ENCODE data around the gene RWDD2A. TPM values are rescaled to one million over a fixed set of nuclear protein-coding genes. Genes with fewer than 3 reads are reported as not detected.

RWDD2A gene
- total and polyA plus RNA-seq, 2 of the 8 experiments (the other 6 are each of a cell fraction or from before 2014, with no cell fraction given), result 2.1 to 3.6 TPM

- 59% methylated on average over 3 of the region's 3 CpGs; no CpG with 5 or more reads in 1 of the 2 experiments for WGBS, 2 experiments (ENCODE audit: extremely low coverage in 1 of 2, insufficient coverage in 1 of 2, insufficient read length in 1 of 2, insufficient replicate concordance in 2 of 2, low coverage in 1 of 2, low lambda C conversion rate in 2 of 2, missing lambda C conversion rate in 1 of 2)
- no peak for TF ChIP-seq NANOG (IDR thresholded peaks at IDR 0.05; ENCODE audit: insufficient read depth, low read depth, low read length, poor library complexity, severe bottlenecking)
- TF ChIP-seq EP300 (IDR thresholded peaks at IDR 0.05; ENCODE audit: borderline replicate concordance in 1 of 2, low read depth in 2 of 2, low read length in 2 of 2), result no peak
- TF ChIP-seq RAD21 (IDR thresholded peaks at IDR 0.05 in 1 of 2, conservative IDR thresholded peaks at IDR 0.05 in 1 of 2; ENCODE audit: low read depth in 2 of 2, low read length in 2 of 2), result peak in 1 of 2 experiments; percentile 71; a peak in 3 of 4 replicates
- TF ChIP-seq KDM1A (IDR thresholded peaks at IDR 0.05; ENCODE audit: borderline replicate concordance, low read length), result no peak
- no peak for TF ChIP-seq EGR1 (IDR thresholded peaks at IDR 0.05; ENCODE audit: borderline replicate concordance, low read depth, low read length)
- TF ChIP-seq TBP (IDR thresholded peaks at IDR 0.05; ENCODE audit: low read depth, low read length), result no peak
- TF ChIP-seq CBX5 (IDR thresholded peaks at IDR 0.05; ENCODE audit: low read depth, low read length), result no peak
- no peak for TF ChIP-seq CHD1 (IDR thresholded peaks at IDR 0.05; ENCODE audit: low read depth, low read length)
- no peak for TF ChIP-seq ASH2L (IDR thresholded peaks at IDR 0.05; ENCODE audit: low read length)
- no peak for TF ChIP-seq TAF7 (optimal IDR thresholded peaks at IDR 0.05; ENCODE audit: borderline replicate concordance, low read depth, low read length)
- no peak for TF ChIP-seq RFX5 (IDR thresholded peaks at IDR 0.05; ENCODE audit: borderline replicate concordance, low read depth, low read length)
Observed at GRCh38 chr6:83221889-83222479, 28.8 kb downstream of the RWDD2A start.

More at GRCh38 chr6:83221889-83222479, 28.8 kb downstream of the RWDD2A start:
- no peak overlapping the region for H3K27ac ChIP-seq (ENCODE audit: low read depth, low read length)
- H2AK5ac ChIP-seq (ENCODE audit: low read depth, low read length), result no peak overlapping the region
- H3K79me2 ChIP-seq (ENCODE audit: control insufficient read depth in 1 of 2, insufficient read depth in 2 of 2, low read length in 2 of 2), result no peaks in the 10 kb centered on the region
- no peaks in the 10 kb centered on the region for H3K79me1 ChIP-seq (ENCODE audit: low read depth, low read length)
- no peak for FAIRE-seq
- ChIA-PET POLR2A (ENCODE audit: partially characterized antibody) (no interaction called here), CTCF (ENCODE audit: partially characterized antibody) (interaction anchor here (0.6 to 11.7 kb wide), 46 partner anchors 9 to 1031 kb away, joined by 3 to 310 read pairs (median 4); partner anchors contain the start of genes DOP1A and PRSS35)
- H2BK12ac ChIP-seq (ENCODE audit: low read depth, low read length), result no peak overlapping the region
- no peak overlapping the region for H3K4ac ChIP-seq (replicated peaks; ENCODE audit: insufficient read length, low read depth, low read length)
- H4K20me1 ChIP-seq (replicated peaks in 1 of 2; ENCODE audit: control insufficient read depth in 1 of 2, insufficient read depth in 2 of 2, low read length in 2 of 2), result no peaks in the 10 kb centered on the region
- no peaks in the 10 kb centered on the region for H3K9me3 ChIP-seq (ENCODE audit: insufficient read depth in 2 of 2, low read depth in 1 of 2, low read length in 1 of 2)
- H2BK15ac ChIP-seq (ENCODE audit: low read length), result no peak overlapping the region
- no peaks in the 10 kb centered on the region for H3K36me3 ChIP-seq (ENCODE audit: control insufficient read depth in 2 of 4, insufficient read depth in 4 of 4, low read length in 3 of 4)
- H3K23ac ChIP-seq (ENCODE audit: insufficient read length), result no peak overlapping the region
- H2BK20ac ChIP-seq (ENCODE audit: low read length), result no peak overlapping the region
- no peak overlapping the region for H4K91ac ChIP-seq (replicated peaks; ENCODE audit: insufficient read length, low read length)
- no peak overlapping the region for H3K18ac ChIP-seq (ENCODE audit: extremely low read depth, low read length)
- no peak overlapping the region for H3K14ac ChIP-seq (ENCODE audit: insufficient read length)
- no peak overlapping the region for H3K4me3 ChIP-seq (ENCODE audit: extremely low read depth in 1 of 4, insufficient read depth in 2 of 4, low read depth in 3 of 4, low read length in 4 of 4)
- no peak overlapping the region for H2BK120ac ChIP-seq (replicated peaks; ENCODE audit: low read depth, low read length)
- no peak overlapping the region for H4K8ac ChIP-seq (ENCODE audit: extremely low read depth, insufficient read depth, low read length)
- no peak overlapping the region for H3K9ac ChIP-seq (replicated peaks in 1 of 4; ENCODE audit: extremely low read depth in 1 of 4, low read depth in 3 of 4, low read length in 3 of 4)
- H2AFZ ChIP-seq (ENCODE audit: low read length), result no peak overlapping the region
- no peak for DNase-seq (ENCODE audit: low read depth in 1 of 2, low spot score in 2 of 2)
- no peak overlapping the region for H2BK5ac ChIP-seq (ENCODE audit: low read depth, low read length)
- H3K27me3 ChIP-seq (replicated peaks in 1 of 4; ENCODE audit: control insufficient read depth in 3 of 4, extremely low read depth in 1 of 4, insufficient read depth in 3 of 4, low read length in 3 of 4), result no peaks in the 10 kb centered on the region
- H4K5ac ChIP-seq (ENCODE audit: insufficient read length, low read depth, low read length), result no peak overlapping the region
- no peaks in the 10 kb centered on the region for H3K23me2 ChIP-seq (ENCODE audit: low read depth, low read length)
- no peak overlapping the region for H3K4me2 ChIP-seq (ENCODE audit: insufficient read depth in 1 of 2, low read depth in 2 of 2, low read length in 2 of 2)
- H3K4me1 ChIP-seq (replicated peaks in 1 of 4; ENCODE audit: control insufficient read depth in 3 of 4, insufficient read depth in 4 of 4, low read length in 3 of 4), result no peaks in the 10 kb centered on the region
- no peak overlapping the region for H3K56ac ChIP-seq (replicated peaks; ENCODE audit: insufficient read length, low read depth, low read length)

Data from H1 (cell line).